NCI-H748 (cell line): ENCODE results near the gene MOBP.
A peak's percentile ranks its signal among the peaks of the same experiment; 100 is the strongest.

Experiments
- DNase-seq: peaks from one replicate; lab custom pipeline; 2025; ENCODE audit not compliant: unreplicated experiment; lab: John Stamatoyannopoulos, UW

Gene MOBP

GRCh38 chr3:39491733-39492350 is 24.4 kb downstream of the MOBP start:
- no peak for DNase-seq

GRCh38 chr3:39494781-39495180 is 27.3 kb downstream of the MOBP start:
- DNase-seq: no peak

- no peak for DNase-seq
Observed at GRCh38 chr3:39497753-39498152, 30.3 kb downstream of the MOBP start.

GRCh38 chr3:39499651-39500273 is 32.3 kb downstream of the MOBP start:
- no peak for DNase-seq

- DNase-seq: no peak
Observed at GRCh38 chr3:39501059-39501458, 33.6 kb downstream of the MOBP start.

- no peak for DNase-seq
Observed at GRCh38 chr3:39501968-39502837, 34.7 kb downstream of the MOBP start.

- DNase-seq: no peak
Observed at GRCh38 chr3:39502838-39503145, 35.3 kb downstream of the MOBP start.

- DNase-seq: no peak
Observed at GRCh38 chr3:39505866-39506742, 38.6 kb downstream of the MOBP start.

GRCh38 chr3:39506863-39507262 is 39.4 kb downstream of the MOBP start:
- no peak for DNase-seq

GRCh38 chr3:39513791-39514369 is 46.4 kb downstream of the MOBP start:
- no peak for DNase-seq

GRCh38 chr3:39515681-39516441 is 48.4 kb downstream of the MOBP start:
- DNase-seq: peak; percentile 2

GRCh38 chr3:39519103-39519502 is 51.6 kb downstream of the MOBP start:
- no peak for DNase-seq

GRCh38 chr3:39519554-39520288 is 52.2 kb downstream of the MOBP start:
- DNase-seq: no peak

- no peak for DNase-seq
Observed at GRCh38 chr3:39521456-39521855, 54.0 kb downstream of the MOBP start.

GRCh38 chr3:39524107-39524506 is 56.6 kb downstream of the MOBP start:
- DNase-seq: no peak

- no peak for DNase-seq
Observed at GRCh38 chr3:39528844-39529243, 61.4 kb downstream of the MOBP start.

GRCh38 chr3:39529577-39529976 is 62.1 kb downstream of the MOBP start:
- no peak for DNase-seq

GRCh38 chr3:39531066-39531465 is 63.6 kb downstream of the MOBP start:
- no peak for DNase-seq

- no peak for DNase-seq
Observed at GRCh38 chr3:39531665-39532064, 64.2 kb downstream of the MOBP start.

GRCh38 chr3:39532777-39533176 is 65.3 kb downstream of the MOBP start:
- no peak for DNase-seq
